Sigmoid colon (tissue), 4 donors: Measurements from ENCODE around the gene KCND3.

ENCODE experiments used
- CTCF ChIP-seq, 4 experiments: fragments of 450-650 bp in 3 of 4; fragments of 200-600 bp in 1 of 4; IDR thresholded peaks; one replicate each; pipeline ENCODE4 v1.5.1; 2016 to 2019; ENCODE audit warnings: antibody characterized with exemption in 4 of 4, mild to moderate bottlenecking in 3 of 4, moderate library complexity in 2 of 4
- POLR2A ChIP-seq, 2 donors: fragments of 450-650 bp; IDR thresholded peaks; one replicate each; pipeline ENCODE4 v1.6.1; 2016; ENCODE audit warnings: antibody characterized with exemption in 2 of 2, mild to moderate bottlenecking in 2 of 2, moderate library complexity in 2 of 2
- POLR2AphosphoS5 ChIP-seq, 4 donors: sonication (generic); formaldehyde crosslinking; IDR thresholded peaks; one replicate each; pipeline ENCODE4 v1.6.1; 2017; ENCODE audit warnings: antibody characterized with exemption in 4 of 4

- TF ChIP-seq POLR2AphosphoS5 (IDR thresholded peaks at IDR 0.05): no peak
- TF ChIP-seq CTCF (IDR thresholded peaks at IDR 0.05): no peak
- TF ChIP-seq POLR2A (IDR thresholded peaks at IDR 0.05): no peak
Measured at GRCh38 chr1:111888740-111889376, 100.6 kb downstream of the KCND3 start.
